Fibroblast of villous mesenchyme (primary cell): ENCODE data around the gene HOXA4. TPM values are rescaled to one million over a fixed set of nuclear protein-coding genes. Genes with fewer than 3 reads are reported as not detected.
A peak's percentile ranks its signal among the peaks of the same experiment; 100 is the strongest.

Experiments used
- DNase-seq: peaks from one replicate; pipeline ENCODE4 v3.0.0-alpha.2; 2010; ENCODE audit warnings: low read depth
- H3K4me3 ChIP-seq: 2 replicates; pipeline ENCODE4 v1.5.1; 2011; ENCODE audit warnings: low read depth, mild to moderate bottlenecking, low read length
- total RNA-seq: library from RNA; depleted of rRNA; stranded (reverse); fragments of >200 nt; gene quantifications from 2 replicates; pipeline ENCODE4 v1.2.3, GENCODE V29; 2012
- TF ChIP-seq, protein P1 (sequence below): IDR thresholded peaks from 2 replicates; pipeline ENCODE4 v1.5.1; 2012; ENCODE audit warnings: low read depth, mild to moderate bottlenecking, low read length; ENCODE audit not compliant: insufficient read depth

Gene HOXA4
- total RNA-seq, 1 donor = 1.3 TPM

DNA sequence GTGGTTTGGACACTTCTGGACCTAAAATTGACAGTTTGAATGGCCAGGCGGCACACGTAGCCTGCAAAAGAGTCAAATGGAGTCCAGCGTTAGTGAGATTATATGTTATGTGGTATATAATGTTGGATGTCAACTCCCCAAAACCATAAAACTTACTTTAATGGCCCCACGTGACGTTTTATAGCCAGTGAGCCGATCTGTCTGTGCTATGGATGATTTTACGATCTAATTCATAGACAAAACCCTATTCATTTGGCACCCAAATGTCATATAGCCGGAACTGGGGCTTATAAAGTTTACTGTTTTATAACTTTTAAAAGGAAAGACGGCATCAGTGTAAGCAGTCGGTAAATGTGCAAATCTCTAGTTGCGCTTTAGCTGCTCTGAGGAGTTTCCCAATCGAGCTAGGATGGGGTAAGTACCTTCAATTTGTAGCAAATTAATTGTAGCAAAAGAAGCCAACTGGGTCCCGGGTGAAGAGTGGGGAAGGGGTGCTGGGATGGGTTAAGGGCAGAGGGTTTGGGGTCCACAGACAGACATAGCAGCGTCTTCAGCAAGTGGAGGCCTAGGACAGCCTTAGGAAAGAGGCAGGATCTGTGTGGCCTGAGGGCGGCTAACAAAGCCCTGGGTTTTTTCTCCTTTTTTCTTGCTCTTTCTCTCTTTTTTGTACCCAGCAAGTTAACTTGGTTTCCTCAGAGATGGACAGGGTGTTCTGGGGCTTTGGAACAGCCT is 9.7 kb upstream of the HOXA4 start:
- no peak overlapping the region for H3K4me3 ChIP-seq
- DNase-seq = peak; percentile 48

DNA sequence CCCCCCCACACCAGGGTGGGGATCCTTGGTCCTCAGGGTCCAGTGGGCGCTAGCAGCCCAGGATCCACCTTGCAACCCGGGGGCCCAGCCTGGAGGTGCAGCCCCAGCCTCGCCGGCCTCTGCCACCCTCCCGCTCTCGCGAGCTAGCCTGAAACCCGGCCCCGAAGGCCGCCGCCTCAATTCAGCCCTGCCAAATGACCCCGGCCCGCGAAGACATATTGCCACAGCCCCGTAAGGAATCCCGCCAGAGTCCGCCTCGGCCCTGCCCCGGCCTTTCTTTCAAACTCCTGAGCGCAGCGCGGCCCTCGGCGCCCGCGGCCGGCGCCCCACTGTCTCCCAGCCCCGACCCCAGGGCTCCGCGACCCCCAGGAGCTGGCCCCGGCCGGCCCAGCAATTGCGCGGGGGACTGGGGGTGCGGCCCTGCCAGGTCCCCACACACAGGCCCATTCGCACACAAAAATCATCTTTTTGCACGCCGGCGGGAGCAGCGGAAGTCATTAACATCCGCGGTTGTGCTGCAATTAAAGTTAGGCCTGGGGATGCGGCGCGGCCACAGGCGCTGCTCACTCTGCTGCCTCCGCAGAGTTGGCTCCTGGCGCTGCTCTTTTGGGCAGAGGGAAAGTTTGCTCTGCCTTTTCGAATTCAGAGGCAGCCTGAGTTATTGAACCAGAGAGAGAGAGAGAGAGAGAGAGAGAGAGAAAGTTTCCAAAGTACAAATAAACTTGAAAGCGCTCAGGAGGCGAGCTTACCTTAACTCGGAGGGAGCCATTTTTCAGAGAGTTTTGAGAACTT is 9.0 kb upstream of the HOXA4 start:
- no peak for DNase-seq
- H3K4me3 ChIP-seq = peak overlapping the region; percentile 13
- TF ChIP-seq, protein P1, sequence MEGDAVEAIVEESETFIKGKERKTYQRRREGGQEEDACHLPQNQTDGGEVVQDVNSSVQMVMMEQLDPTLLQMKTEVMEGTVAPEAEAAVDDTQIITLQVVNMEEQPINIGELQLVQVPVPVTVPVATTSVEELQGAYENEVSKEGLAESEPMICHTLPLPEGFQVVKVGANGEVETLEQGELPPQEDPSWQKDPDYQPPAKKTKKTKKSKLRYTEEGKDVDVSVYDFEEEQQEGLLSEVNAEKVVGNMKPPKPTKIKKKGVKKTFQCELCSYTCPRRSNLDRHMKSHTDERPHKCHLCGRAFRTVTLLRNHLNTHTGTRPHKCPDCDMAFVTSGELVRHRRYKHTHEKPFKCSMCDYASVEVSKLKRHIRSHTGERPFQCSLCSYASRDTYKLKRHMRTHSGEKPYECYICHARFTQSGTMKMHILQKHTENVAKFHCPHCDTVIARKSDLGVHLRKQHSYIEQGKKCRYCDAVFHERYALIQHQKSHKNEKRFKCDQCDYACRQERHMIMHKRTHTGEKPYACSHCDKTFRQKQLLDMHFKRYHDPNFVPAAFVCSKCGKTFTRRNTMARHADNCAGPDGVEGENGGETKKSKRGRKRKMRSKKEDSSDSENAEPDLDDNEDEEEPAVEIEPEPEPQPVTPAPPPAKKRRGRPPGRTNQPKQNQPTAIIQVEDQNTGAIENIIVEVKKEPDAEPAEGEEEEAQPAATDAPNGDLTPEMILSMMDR = no peak

More for the DNA sequence above, 9.7 kb upstream of the HOXA4 start:
- TF ChIP-seq, protein P1 = no peak

DNA sequence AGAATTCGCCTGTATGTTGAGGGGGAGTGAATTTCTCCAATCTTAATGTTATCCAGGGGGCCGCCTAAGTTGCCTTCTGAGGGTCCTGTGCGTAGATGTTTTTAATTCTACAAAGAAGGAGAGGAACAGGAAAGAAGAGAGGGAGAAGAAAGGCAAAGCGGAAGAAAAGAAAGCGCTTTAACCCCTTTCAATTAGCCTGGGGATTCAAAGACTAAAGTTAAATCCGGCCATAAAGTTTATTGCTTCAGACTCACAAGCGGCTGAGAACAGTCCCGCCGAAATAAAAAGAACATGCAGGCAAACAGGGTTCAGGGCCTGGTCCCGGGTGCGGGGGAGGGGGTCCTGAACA is 8.4 kb upstream of the HOXA4 start:
- DNase-seq = no peak
- no peak overlapping the region for H3K4me3 ChIP-seq
- TF ChIP-seq, protein P1 = no peak

DNA sequence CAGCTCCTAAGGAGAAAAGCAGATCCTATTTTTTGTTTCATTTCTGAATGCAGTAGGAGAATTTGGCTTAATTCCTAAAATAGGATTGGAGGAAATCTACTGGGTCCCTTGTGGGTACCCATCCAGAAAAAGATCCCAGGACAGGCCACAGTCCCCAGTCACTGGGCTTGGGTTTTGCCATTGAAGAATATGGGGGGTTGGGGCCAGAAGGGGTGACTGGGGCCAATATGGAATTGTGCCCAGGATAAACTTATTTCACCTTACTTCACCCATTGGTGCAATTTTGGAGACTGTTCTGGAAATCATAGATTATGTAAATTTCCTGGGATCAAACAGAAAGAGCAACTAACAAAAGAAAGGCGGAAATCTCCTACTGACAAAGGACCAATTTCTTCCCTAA is 7.9 kb upstream of the HOXA4 start:
- DNase-seq = no peak
- TF ChIP-seq, protein P1 = no peak
- H3K4me3 ChIP-seq = no peak overlapping the region

DNA sequence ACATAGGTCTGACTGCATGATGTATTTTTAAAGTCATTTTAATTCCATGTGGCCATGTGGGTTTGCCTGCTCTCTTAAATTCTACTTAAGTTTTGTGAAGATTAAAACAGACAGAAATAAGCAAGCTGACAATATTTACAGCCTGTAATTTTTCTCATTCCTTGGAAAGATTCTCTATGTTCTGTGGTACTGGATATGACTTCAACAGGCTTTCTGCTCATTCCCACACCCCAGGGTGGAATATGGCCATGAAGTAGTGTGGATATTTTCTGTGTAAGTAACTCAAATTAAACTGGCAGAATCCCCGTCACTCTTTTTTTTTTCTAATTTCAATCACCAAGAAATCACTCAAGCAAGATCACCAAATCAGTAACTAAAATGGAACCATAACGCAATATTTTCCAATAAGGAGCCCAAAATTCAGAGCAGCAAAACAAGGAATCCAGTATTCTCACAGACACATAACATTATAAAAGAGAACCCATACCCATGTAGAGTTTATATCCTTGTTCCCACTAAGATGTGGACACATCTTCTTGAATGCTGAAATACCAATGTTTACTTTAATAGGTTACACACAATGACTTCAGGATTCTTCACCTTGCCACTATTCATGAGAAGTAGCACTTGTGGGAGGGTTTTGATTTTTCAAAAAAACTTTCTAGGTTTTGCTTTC is 7.2 kb upstream of the HOXA4 start:
- TF ChIP-seq, protein P1 = no peak
- no peak for DNase-seq
- no peak overlapping the region for H3K4me3 ChIP-seq

DNA sequence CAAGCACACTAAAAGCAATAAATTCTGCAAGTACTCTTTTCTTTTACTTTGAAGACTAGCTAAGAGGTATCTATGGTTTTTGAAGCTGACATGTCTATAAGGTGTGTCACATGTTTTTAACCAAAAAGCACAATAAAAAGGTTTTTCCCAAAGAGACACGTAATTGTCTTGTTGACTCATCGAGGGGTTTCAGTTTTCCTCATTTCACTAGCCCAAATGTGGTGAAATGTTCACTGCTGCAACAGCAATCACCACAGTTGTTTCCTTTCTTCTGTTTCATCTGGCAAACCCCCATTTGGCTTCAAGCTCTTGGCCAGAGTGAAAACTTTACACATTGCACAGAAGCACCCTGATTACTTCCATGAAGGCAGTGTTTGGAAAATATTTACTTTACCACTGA is 3.8 kb upstream of the HOXA4 start:
- DNase-seq = peak; percentile 91
- H3K4me3 ChIP-seq = no peak overlapping the region
- TF ChIP-seq, protein P1 = no peak
